Mucosa of gallbladder (tissue), 1 donor: Measurements from ENCODE around the gene FBXL17. TPM values are rescaled to one million over a fixed set of nuclear protein-coding genes. Genes with fewer than 3 reads are reported as not detected.

Experiments
- DNase-seq: peaks from one replicate; pipeline ENCODE4 v3.0.0-alpha.2; 2020; ENCODE audit warnings: low spot score
- total RNA-seq: library from RNA; stranded (reverse); gene quantifications from one replicate; pipeline ENCODE4 v1.2.1, GENCODE V29; 2021
- donor health status: DM: no; HTN: no; CAD: no.

Gene FBXL17
- total RNA-seq, 1 donor from 2014 or later: 22.7 TPM

DNA sequence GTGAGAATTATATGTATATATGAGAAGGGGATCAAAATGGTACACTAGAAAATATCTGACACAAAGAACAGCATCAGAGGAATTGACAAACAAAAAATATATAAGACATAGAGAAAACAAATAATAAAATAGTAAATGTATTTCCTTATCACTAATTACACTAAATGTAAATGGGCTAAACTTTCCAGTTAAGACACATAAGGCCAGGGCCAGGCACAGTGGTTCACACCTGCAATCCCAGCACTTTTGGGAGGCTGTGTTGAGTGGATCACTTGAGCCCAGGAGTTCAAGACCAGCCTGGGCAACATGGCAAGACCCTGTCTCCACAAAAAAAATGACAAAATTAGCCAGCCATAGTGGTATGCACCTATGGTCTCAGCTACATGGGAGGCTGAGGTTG lies 8.5 kb downstream of the FBXL17 start:
- no peak for DNase-seq

DNA sequence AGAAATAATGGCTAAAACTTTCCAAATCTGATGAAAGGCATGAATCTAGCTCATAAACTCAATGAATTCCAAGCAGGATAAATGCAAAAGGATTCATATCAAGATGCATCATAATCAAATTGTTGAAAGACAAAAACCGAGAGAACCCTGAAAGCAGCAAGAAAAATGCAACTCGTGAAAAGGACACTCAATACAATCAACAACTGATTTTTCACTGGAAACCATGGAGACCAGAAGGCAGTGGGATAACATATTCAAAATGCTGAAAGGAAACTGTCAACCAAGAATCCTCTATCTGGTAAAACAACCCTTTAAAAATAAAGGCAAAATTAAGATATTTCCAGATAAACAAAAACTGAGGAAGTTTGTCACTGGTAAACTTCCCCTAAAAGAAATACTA lies 9.5 kb downstream of the FBXL17 start:
- DNase-seq: no peak

DNA sequence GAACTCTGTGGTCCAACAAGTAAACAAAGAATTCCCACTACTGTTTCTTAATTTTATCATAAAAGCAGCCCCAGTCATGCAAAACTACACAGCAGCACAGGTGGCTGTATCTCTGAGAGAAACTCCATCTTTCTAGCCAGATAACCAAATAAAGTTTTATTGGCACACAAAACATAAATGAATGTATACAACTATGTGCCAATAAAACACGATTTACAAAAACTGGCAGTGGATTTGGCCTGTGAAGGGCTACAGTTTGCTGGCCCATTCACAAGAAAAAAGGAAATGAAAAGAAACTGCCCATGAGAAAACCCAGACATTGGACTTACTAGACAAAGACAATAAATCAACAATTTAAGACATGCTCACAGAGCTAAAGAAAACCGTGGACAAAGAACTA lies 10.6 kb downstream of the FBXL17 start:
- no peak for DNase-seq

DNA sequence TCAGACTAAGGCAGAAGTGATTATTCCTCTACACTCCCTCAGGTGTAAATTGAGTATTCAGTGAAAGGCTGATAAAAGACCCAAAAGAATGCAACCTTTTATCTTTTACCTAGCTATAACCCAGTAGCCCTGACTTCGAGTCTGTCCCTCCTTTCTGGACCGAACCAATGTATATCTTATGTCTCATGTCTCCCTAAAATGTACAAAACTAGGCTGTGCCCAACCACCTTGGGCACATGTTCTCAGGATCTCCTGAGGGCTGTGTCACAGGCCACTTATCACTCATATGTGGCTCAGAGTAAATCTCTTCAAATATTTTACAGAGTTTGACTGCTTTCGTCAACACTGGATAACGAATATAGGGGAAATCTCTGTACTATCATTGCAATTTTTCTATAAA lies 12.7 kb downstream of the FBXL17 start:
- no peak for DNase-seq

DNA sequence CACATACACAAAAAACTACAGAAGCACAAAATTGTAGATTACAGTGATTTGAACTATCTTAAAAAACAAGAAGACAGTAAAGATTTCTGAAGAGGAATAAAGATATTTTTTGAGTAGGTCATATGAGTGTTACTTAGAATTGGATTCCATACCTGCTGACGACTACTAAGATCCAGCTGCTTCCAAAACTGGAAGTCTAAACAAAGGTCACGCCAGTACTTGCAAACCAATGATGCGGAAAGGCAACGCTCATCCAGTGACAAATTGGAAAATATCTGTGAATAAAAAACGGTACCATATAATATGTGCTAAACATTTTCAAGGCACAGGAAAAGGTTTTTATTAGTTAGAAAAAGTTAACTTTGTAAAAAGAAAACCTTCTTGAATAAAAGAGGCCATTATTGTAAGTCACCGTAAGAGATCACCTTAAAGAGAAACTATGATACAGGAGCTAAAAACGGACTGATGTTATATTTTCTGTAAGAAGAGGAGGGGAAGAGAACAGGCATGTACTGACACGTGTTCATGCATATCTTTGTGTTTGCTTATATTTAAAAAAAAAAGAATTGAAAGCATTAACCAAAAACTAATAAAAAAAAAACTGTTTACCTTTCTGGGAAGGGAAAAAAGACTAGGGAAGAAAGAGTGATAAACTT lies 14.1 kb downstream of the FBXL17 start:
- no peak for DNase-seq

DNA sequence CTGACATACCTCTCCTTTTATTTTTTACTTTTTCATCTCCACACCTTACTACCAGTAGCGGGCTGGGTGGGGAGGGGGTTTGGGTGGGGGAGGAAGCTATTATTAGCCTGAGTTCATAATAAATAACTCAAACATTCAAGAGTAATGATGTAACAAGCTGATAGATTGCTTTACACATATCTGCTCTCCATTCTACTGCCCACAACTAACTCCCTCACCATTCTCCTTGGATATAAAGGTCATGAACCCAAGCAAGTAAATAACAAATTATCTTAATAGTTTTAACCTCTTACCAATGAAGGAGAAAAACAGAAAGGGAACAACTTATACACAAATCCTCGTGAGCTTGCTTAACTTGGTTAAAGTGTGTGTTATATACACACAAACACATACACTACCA lies 15.4 kb downstream of the FBXL17 start:
- no peak for DNase-seq

DNA sequence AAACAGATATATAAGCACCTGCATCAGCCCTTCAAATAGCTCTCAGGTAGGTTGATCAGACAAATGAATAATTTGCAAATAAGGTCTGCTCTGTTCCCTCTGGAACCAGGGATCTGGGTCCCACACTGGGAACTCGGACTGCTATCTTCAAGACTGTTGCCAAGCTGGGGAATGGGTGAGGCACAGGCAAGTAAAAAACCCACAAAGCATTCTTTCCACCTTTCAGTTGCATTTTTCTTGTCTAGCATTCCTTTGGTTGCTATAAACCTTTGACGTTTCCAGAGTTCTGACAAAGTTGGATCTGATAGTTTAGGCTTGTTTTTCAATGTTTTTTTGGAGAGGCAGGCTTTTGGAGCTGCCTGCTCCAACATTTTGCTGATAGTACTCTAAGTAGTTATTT lies 20.1 kb downstream of the FBXL17 start:
- no peak for DNase-seq

DNA sequence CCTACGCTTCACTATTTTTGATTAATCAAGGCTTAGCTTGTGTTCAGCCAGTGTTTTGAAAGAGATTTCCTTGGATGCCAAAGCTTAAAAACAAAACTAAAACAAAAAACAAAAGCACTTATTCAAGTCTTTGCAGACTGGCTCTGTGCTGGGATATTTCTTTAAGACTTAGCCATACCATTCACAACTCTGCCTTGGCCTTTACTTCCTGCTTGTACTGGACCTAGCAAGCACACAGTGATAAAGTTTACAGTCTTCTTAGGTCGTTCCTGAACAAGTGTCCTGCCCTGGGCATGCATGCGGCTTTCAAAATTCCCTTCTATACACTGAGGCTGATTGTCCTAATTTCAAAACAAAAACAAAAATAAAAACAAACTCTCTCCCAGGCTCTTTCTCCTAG lies 20.7 kb downstream of the FBXL17 start:
- DNase-seq: no peak

DNA sequence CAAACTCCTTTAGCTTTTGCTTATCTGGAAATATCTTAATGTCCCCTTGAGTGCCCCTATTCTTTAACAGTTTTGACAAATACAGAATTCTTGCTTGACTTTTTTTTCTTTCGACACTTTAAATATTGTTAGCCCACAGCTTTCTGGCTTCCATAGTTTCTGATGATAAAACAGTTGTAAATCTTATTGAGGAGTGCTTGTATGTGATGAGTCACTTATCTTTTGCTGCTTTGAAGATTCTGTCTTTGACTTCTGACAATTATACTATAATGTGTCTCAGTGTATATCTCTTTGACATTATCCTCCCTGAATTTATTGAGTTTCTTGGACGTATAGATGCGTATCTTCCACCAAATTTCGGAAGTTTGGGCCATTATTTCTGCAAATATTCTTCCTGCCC lies 21.6 kb downstream of the FBXL17 start:
- DNase-seq: no peak

DNA sequence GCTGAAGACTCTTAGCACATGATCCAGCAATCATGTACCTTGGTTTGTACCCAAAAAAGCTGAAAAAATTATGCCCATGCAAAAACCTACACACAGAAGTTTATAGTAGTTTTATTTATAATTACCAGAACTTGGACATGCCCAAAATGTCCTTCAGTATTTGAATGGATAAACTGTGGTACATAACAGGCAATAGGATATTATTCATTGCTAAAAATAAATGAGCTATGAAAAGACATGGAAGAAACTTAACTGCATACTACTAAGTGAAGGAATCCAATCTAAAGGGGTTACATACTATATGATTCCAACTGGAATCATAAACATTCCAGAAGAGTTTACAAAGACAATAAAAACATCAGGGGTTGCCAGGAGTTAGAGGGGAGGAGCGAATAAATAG lies 25.6 kb downstream of the FBXL17 start:
- DNase-seq: no peak

DNA sequence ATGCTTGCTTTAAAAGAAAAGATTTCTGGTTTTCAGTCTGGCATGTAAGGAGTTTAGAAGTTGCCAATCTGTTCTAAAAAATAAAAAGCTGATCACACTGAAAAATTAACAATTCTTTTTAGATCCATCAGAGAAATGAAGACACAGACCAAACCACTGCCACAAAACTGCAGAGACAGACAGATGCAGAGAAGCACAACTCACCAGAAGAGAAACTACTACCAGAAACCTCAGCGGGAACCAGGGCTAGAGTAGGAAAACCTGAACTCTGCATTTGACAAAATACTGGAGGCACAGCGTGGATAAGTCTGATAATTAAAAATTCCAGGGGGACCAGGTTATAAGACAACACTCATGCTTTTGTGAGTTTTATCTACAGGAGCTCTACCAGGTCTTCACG lies 28.8 kb downstream of the FBXL17 start:
- no peak for DNase-seq

DNA sequence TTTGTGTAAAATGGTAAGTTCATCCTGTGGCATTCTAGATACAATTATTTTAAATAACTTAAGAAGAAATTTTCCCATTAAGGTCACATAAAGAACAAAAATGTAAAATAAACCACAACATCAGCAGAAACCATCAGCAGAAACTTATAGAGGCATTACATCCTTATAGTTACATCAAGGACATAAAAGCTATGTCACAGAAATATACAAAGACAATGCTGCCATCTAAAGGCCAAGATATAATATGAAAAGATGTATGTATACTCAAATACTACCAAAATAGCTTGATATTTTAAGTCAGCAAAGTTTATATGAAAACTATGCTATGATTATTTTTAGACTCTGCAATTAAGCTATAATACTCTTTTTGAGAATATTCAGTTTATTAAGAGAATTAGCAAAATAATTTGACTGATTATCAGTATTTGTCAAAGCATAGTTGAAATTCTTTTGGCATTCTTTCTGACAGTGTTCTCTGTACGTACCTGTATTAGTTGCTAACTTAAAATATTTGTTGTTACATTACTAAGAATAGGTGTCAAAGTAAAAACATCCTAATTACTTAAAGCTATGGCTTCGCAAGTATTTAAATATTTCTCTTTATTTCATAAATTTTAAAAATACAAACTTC lies 36.2 kb downstream of the FBXL17 start:
- no peak for DNase-seq

DNA sequence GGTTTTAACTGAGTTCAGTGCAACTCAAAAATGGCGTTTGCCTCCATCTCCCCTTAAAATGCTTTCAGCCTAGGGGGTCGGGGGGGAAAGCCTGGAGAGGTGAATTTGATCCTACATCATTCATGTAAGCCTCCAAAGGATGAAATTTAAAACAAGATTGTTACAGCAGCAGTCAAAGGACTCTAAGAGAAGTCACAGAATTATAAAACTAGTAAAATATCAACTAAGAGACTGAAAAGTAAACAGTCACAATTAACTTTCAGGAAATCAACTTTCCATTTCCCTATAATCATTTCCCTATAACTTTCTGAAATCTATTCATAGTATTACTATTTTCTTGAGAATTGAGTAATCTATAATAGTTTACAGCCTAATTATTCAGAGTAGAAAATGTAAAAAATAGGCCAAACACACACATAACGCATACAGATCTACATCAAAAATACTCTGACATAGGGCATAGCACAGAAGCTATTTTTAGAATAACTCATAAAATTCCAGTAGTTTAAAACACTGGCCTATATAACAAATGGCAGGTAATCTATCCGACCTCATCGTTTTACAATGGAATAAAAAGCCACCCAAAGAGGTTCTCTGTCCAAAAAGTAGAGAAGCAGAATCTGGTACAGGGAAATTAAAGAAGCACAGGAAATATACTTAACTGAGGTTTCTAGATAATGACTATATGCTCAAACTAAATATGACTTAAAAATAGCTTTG lies 37.6 kb downstream of the FBXL17 start:
- DNase-seq: no peak

DNA sequence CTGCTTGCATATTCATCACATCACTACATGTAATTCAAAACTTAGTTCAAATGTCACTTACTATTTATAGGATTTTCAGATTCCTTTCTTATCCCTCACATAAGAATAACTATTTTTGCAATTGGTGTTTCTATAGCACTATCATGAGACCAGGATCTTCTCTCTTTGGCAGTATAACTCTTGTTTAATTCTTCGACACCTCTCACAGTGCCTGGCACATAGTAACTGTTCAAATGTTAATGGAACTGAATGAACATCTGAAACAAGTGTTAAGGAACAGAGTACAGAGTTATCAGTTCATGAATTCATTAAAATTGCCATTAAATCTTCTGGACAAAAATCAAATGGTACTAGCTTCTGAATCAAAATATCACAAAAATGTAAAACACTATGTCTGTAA lies 40.0 kb downstream of the FBXL17 start:
- DNase-seq: no peak

DNA sequence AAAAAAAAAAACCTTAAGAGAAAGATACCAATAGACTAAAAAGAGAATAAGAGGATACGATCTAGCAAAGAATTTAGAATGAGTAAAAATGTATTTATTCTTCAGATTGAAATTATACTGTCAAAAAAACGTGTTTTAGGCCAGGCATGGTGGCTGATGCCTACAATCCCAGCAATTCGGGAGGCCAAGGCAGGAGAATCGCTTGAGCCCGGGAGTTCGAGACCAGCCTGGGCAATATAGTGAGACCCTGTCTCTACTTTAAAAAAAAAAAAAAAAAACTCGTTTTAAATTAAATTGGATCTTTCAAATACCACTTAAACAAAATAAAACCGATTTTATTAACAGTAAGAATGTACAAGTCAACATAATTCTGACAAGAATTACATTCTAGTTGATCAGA lies 41.8 kb downstream of the FBXL17 start:
- no peak for DNase-seq

DNA sequence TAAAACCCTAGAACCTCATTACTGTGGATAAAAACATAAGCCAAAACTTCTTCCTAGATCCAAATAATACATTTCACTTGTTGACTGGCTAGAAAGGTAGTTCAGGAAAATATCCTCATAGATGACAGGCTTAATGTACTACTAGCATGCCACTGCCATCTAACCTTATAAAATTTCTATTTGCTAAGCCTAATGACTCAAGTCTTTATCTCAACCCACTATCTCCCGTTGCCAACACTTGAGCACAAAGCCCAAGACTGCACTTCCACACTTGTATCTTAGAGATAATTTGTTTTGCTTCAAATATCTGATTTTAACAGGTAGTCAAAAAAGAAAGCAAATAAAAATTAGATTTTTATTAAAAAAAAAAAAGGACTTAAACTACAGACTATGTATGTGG lies 42.7 kb downstream of the FBXL17 start:
- DNase-seq: no peak

DNA sequence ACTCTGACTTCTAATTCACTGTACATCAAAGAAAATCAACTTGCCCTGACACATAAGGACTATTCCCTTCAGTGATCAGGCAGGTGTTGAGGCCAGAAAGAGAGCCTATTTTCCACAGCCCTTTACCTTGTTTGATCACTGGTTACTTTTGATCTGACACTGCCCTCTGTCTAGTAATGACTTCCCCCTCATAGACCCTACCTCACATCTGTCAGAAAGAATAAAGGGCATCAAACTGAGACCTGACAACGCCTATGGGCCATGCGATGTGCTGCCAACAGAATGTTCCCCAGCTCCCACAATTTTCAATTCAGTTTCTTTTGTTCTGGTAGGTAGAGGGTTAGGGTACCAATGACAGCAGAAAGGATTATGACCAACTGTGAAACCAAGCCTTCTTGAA lies 47.7 kb downstream of the FBXL17 start:
- no peak for DNase-seq

DNA sequence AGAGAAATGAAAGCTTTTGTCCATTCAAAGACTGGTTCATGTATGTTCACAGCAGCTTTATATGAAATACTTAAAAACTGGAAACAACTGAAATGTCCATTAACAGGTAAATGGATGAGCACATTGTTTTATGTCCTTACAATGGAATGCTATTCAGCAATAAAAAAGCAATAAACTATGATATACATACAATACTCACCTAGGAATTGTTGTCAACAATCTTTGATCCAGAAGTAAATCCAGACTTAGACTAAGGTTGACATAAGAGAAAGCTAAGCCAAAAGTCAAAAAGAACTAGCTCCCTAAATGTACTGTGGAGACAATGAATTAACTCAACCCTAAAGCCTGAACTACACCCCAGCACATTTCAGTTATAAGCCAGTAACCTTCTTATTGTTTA lies 54.9 kb downstream of the FBXL17 start:
- no peak for DNase-seq

DNA sequence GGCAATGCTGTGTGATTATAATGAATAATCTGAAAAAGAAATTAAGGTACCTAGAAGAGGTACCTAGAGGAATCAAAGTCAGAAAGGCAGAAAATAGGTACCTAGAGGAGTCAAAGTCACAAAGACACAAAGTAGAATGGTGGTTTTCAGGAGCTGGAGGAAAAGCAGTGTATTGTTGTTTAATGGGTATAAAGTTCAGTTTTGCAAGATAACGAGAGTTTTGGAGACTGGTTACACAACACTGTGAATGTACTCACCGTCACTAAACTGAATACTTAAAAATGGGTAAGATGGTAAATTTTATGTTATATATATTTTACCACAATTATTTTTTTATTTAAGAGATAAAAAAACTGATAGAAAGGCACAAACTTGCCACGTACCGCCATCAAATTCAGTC lies 57.0 kb downstream of the FBXL17 start:
- no peak for DNase-seq

DNA sequence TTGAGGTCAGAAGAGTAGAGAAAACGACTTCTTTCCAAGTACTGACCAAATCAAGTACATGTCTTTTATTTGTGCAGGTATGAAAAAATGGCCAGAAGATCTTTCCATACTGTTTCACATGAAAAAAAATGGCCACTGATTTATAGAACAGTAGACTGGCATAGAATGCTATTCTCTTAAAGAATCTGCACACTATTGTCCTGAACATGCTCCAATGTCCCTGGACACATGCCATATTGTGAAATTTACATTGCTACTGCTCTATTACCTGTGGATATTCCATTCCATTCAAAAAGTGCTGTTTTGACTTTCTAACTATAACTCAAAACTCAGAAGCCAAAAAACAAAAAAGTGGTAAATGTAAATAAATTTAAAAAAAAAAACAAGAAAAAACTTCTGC lies 60.6 kb downstream of the FBXL17 start:
- DNase-seq: no peak

DNA sequence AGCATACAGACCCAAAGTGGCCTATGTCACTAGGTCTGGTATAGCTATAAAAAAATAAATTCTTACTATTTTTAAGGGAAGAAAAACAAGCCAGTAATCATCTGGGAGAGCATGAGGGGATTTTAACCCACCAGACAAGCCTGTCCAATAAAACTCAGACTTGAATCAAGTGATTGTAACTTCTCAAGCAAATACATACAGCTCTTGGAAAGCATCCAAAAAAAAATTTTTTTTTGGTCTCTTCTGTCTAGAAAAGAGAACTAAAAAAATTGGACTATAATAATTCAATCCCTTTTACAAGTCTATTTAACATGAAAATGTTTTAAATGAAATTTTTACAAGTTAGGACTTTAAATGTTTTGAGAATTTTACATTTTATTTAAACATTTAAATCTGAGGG lies 61.7 kb downstream of the FBXL17 start:
- no peak for DNase-seq

DNA sequence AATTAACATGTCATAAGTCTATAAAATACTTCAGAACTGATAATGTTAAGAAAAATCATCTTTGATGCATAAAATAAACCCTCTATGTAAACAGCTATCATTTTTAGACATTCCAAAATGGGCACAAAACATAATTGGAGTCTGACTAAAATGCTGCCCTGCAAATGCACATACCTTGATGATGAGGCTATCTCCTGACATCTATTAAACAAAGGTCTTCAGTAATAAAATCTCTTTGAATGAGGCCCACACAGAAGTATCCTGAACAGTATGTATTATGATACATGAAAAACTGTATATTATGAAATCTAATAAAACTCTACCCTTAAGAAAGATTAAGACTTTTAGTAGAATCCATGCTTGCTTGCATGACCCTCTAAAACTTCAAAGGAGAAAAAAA lies 66.1 kb downstream of the FBXL17 start:
- DNase-seq: no peak

DNA sequence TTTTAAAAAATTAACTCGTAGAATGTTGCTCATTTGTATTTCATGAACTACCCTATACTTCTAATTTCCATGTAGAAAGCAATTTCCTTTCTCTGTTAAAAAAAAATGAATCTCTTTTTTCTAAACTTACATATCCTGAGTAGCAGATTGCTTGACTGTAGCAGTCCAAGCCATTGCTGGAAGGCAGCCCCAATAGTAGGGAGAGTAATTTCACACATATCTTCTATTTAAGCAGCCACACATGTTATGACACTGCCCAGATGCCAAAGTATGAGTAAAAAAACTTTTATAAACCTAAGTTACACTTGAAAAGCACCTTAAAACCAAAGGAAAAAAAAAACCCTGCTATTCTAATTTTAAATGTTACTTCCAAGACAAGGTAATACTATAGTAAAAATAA lies 69.6 kb downstream of the FBXL17 start:
- DNase-seq: no peak

DNA sequence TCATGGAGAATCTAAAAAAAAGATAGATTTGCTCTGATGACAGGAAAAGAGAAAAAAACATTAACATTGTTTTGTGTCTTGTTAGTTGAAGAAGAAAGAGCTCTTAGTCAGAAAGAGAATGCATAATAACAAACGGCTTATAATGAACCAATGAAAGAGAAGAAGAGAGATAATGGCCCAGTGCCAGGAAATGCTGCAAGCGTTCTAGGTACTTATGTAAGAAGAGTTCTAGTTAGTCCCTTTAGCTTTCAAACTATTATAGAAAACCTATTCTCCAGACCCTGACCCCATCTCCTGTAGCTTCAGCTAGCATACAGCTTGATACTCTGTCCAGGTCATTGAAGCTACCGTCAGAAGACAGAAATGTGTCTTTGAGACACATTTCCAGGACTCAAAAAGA lies 70.2 kb downstream of the FBXL17 start:
- no peak for DNase-seq
